Measurements from ENCODE around the gene GDPD5.

DNA sequence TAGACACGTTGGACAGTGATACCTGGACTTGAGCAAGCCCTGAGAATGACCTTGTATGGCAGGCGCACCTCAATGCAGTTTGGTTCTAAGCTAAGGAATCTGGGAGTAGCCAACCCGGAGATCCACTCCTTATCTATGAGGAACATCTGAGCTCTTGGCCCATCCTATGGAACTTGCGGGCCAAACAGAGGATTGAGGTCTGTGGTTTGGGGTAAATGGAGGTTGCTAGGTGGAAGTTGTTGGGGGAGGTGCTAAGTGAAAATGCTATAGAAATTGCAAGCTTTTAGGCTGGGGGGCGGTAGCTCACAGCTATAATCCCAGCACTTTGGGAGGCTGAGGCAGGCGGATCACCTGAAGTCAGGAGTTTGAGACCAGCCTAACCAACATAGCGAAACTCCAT lies 8.9 kb downstream of the GDPD5 start:
- TF ChIP-seq GATA2 (IDR thresholded peaks at IDR 0.05; ENCODE audit: low read depth, low read length), result no peak
- TF ChIP-seq GATA3 (IDR thresholded peaks at IDR 0.05; ENCODE audit: low read depth, low read length), result no peak

All from SH-SY5Y (cell line).